ENCODE results near the gene PCLO. TPM values are rescaled to one million over a fixed set of nuclear protein-coding genes. Genes with fewer than 3 reads are reported as not detected.

The PCLO gene
- polyA plus RNA-seq, 3 donors = not detected

- no CpG with 5 or more reads among the region's 4 CpGs for WGBS (ENCODE audit: insufficient coverage)
- Mint-ChIP-seq H3K4me1 (no peaks in the 10 kb centered on the region), H3K36me3 (no peaks in the 10 kb centered on the region), H3K27ac (no peak overlapping the region), H3K27me3 (ENCODE audit: low read depth in 3 of 3) (no peaks in the 10 kb centered on the region), H3K9me3 (peaks cover 0 to 1% (median 0%) of the 10 kb centered on the region in 7 donors), H3K4me3 (no peak overlapping the region)
- intact Hi-C loops (cut with micrococcal nuclease) = no loop called here
- H3K9me3 ChIP-seq (replicated peaks in 1 of 2; ENCODE audit: control insufficient read depth in 1 of 2, insufficient read depth in 1 of 2, low read length in 2 of 2) = no peaks in the 10 kb centered on the region
- no peak overlapping the region for H3K9ac ChIP-seq (ENCODE audit: insufficient read depth, low read length, poor library complexity, severe bottlenecking)
- no peak for TF ChIP-seq CTCF (IDR thresholded peaks at IDR 0.05)
- H3K27ac ChIP-seq (ENCODE audit: low read depth in 1 of 2, low read length in 2 of 2) = no peak overlapping the region
- no peak overlapping the region for H2AFZ ChIP-seq (ENCODE audit: insufficient read depth, low read depth, low read length, poor library complexity, severe bottlenecking)
- no peak overlapping the region for H3K4me2 ChIP-seq (replicated peaks; ENCODE audit: extremely low read depth, low read length, poor library complexity, severe bottlenecking)
- no peak for DNase-seq
- H4K20me1 ChIP-seq (ENCODE audit: insufficient read depth, low read length) = no peaks in the 10 kb centered on the region
- no peak overlapping the region for H3K4me3 ChIP-seq (replicated peaks in 1 of 3; ENCODE audit: low read depth in 2 of 3, low read length in 3 of 3)
- no peaks in the 10 kb centered on the region for H3K36me3 ChIP-seq (replicated peaks in 1 of 2; ENCODE audit: control insufficient read depth in 1 of 2, insufficient read depth in 2 of 2, low read length in 2 of 2)
- H3K4me1 ChIP-seq (ENCODE audit: control insufficient read depth in 1 of 2, insufficient read depth in 2 of 2, low read length in 2 of 2) = no peaks in the 10 kb centered on the region
- no peaks in the 10 kb centered on the region for H3K27me3 ChIP-seq (ENCODE audit: control insufficient read depth in 2 of 2, insufficient read depth in 2 of 2, low read length in 2 of 2)
- no peaks in the 10 kb centered on the region for H3K79me2 ChIP-seq (ENCODE audit: insufficient read depth, low read length)
Observed at GRCh38 chr7:82839555-82839954, 323.1 kb downstream of the PCLO start.

GRCh38 chr7:82839063-82839462, 323.6 kb downstream of the PCLO start:
- H3K27ac Mint-ChIP-seq = no peak overlapping the region
- Histone ChIP-seq H3K9ac (ENCODE audit: insufficient read depth, low read length, poor library complexity, severe bottlenecking) (no peak overlapping the region), H3K79me2 (ENCODE audit: insufficient read depth, low read length) (no peaks in the 10 kb centered on the region), H2AFZ (ENCODE audit: insufficient read depth, low read depth, low read length, poor library complexity, severe bottlenecking) (no peak overlapping the region), H3K4me2 (replicated peaks; ENCODE audit: extremely low read depth, low read length, poor library complexity, severe bottlenecking) (no peak overlapping the region), H4K20me1 (ENCODE audit: insufficient read depth, low read length) (no peaks in the 10 kb centered on the region), H3K9me3 (replicated peaks in 1 of 2; ENCODE audit: control insufficient read depth in 1 of 2, insufficient read depth in 1 of 2, low read length in 2 of 2) (no peaks in the 10 kb centered on the region), H3K27ac (ENCODE audit: low read depth in 1 of 2, low read length in 2 of 2) (no peak overlapping the region), H3K4me1 (ENCODE audit: control insufficient read depth in 1 of 2, insufficient read depth in 2 of 2, low read length in 2 of 2) (no peaks in the 10 kb centered on the region), H3K36me3 (replicated peaks in 1 of 2; ENCODE audit: control insufficient read depth in 1 of 2, insufficient read depth in 2 of 2, low read length in 2 of 2) (no peaks in the 10 kb centered on the region), H3K4me3 (replicated peaks in 1 of 3; ENCODE audit: low read depth in 2 of 3, low read length in 3 of 3) (no peak overlapping the region), H3K27me3 (ENCODE audit: control insufficient read depth in 2 of 2, insufficient read depth in 2 of 2, low read length in 2 of 2) (no peaks in the 10 kb centered on the region)
- no peak for DNase-seq
- peaks cover 0 to 1% (median 0%) of the 10 kb centered on the region in 7 donors for H3K9me3 Mint-ChIP-seq
- H3K4me3 Mint-ChIP-seq = no peak overlapping the region
- H3K27me3 Mint-ChIP-seq (ENCODE audit: low read depth in 3 of 3) = no peaks in the 10 kb centered on the region
- intact Hi-C loops (cut with micrococcal nuclease) = no loop called here
- no peaks in the 10 kb centered on the region for H3K4me1 Mint-ChIP-seq
- H3K36me3 Mint-ChIP-seq = no peaks in the 10 kb centered on the region
- no peak for TF ChIP-seq CTCF (IDR thresholded peaks at IDR 0.05)
